ENCODE results near the gene AKAP3. TPM values are rescaled to one million over a fixed set of nuclear protein-coding genes. Genes with fewer than 3 reads are reported as not detected.

The AKAP3 gene
- total and polyA plus RNA-seq, 2 experiments from 2014 or later: 1.3 to 3.2 TPM

DNA sequence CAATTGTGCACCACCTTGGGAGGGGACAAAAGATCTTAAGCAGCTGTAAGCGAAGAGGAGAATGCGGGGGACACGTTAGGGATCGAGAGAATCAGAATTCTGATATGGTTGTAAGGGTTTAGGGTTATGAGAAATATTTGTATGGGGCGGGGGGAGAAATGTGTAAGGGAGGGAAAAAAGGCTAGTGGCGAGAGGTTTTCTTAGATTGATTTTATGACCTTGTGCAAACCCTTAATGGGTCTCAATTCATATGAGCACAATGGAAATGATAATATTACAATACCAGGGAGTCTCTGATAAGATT lies 459 bp upstream of the AKAP3 start:
- Histone ChIP-seq H2AFZ (peak overlapping the region; percentile 91), H3K4me1 (ENCODE audit: insufficient read depth) (peaks cover 17% of the 10 kb centered on the region), H3K4me2 (peak overlapping the region; percentile 80), H3K36me3 (ENCODE audit: insufficient read depth) (no peaks in the 10 kb centered on the region), H4K20me1 (replicated peaks; ENCODE audit: insufficient read depth) (no peaks in the 10 kb centered on the region; the same call in 1 of the 2 replicates), H3K27ac (ENCODE audit: low read depth) (peak overlapping the region; percentile 94), H3K27me3 (ENCODE audit: insufficient read depth) (no peaks in the 10 kb centered on the region), H3K9me2 (ENCODE audit: insufficient read depth) (no peaks in the 10 kb centered on the region), H3K79me2 (replicated peaks; ENCODE audit: insufficient read depth) (peaks cover 58% of the 10 kb centered on the region), H3K4me3 (peak overlapping the region; percentile 79), H3F3A (replicated peaks; ENCODE audit: low read depth) (no peaks in the 10 kb centered on the region)
- DNase-seq (ENCODE audit: low spot score) (no peak), ATAC-seq (no peak)
- peaks cover 6% of the 10 kb centered on the region for H3K27me3 Mint-ChIP-seq (ENCODE audit: insufficient read depth, low read depth, poor library complexity)
- peak overlapping the region; percentile 98 for H3K27ac Mint-ChIP-seq
- no peaks in the 10 kb centered on the region for H3K36me3 Mint-ChIP-seq (ENCODE audit: low read depth)
- H3K4me3 Mint-ChIP-seq: peak overlapping the region; percentile 93
- no peak for TF ChIP-seq ZNF331 (CRISPR knock-in tag; IDR thresholded peaks at IDR 0.05; ENCODE audit: low read depth)
- TF ChIP-seq JUNB (IDR thresholded peaks at IDR 0.05; ENCODE audit: unreplicated experiment): no peak
- no peak for TF ChIP-seq EZH2phosphoT487 (IDR thresholded peaks at IDR 0.05; ENCODE audit: unreplicated experiment)
- no peak for TF ChIP-seq CREB1 (CRISPR knock-in tag; IDR thresholded peaks at IDR 0.05; ENCODE audit: low read depth)
- TF ChIP-seq NANOG (IDR thresholded peaks at IDR 0.05; ENCODE audit: borderline replicate concordance): no peak
- H3K4me1 Mint-ChIP-seq: peaks cover 11% of the 10 kb centered on the region; the same call in 2 of the 3 replicates
- no peaks in the 10 kb centered on the region for H3K9me3 Mint-ChIP-seq

DNA sequence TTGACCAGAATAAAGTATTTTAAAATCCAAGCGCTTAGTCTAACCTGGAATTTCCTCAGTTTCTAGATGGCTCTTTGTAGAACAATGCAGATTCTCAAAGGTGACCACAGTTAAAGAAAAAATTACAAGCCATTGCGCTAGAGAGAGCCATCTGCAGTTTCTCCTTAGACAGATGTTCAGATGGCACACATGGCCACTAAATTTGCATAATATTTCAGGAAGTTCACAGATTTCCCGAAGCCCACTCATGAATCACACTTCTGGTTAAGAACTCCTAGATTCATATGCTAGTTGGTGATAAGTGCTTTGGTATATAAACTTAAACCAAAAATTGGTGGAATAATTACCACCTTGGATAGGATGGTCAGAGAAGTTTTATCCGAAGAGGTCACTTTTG lies 749 bp downstream of the AKAP3 start:
- H3K4me1 Mint-ChIP-seq: peaks cover 11% of the 10 kb centered on the region; the same call in 2 of the 3 replicates
- peak overlapping the region; percentile 93 for H3K4me3 Mint-ChIP-seq
- H3K27me3 ChIP-seq (ENCODE audit: insufficient read depth): no peaks in the 10 kb centered on the region
- H3K27ac ChIP-seq (ENCODE audit: low read depth): peak overlapping the region; percentile 94
- H4K20me1 ChIP-seq (replicated peaks; ENCODE audit: insufficient read depth): no peaks in the 10 kb centered on the region; the same call in 1 of the 2 replicates
- no peaks in the 10 kb centered on the region for H3K9me3 Mint-ChIP-seq
- H3F3A ChIP-seq (replicated peaks; ENCODE audit: low read depth): no peaks in the 10 kb centered on the region
- H2AFZ ChIP-seq: peak overlapping the region; percentile 74
- no peak for TF ChIP-seq STAT1 (IDR thresholded peaks at IDR 0.05; ENCODE audit: unreplicated experiment)
- TF ChIP-seq ZNF331 (CRISPR knock-in tag; IDR thresholded peaks at IDR 0.05; ENCODE audit: low read depth): no peak
- TF ChIP-seq, protein P1, sequence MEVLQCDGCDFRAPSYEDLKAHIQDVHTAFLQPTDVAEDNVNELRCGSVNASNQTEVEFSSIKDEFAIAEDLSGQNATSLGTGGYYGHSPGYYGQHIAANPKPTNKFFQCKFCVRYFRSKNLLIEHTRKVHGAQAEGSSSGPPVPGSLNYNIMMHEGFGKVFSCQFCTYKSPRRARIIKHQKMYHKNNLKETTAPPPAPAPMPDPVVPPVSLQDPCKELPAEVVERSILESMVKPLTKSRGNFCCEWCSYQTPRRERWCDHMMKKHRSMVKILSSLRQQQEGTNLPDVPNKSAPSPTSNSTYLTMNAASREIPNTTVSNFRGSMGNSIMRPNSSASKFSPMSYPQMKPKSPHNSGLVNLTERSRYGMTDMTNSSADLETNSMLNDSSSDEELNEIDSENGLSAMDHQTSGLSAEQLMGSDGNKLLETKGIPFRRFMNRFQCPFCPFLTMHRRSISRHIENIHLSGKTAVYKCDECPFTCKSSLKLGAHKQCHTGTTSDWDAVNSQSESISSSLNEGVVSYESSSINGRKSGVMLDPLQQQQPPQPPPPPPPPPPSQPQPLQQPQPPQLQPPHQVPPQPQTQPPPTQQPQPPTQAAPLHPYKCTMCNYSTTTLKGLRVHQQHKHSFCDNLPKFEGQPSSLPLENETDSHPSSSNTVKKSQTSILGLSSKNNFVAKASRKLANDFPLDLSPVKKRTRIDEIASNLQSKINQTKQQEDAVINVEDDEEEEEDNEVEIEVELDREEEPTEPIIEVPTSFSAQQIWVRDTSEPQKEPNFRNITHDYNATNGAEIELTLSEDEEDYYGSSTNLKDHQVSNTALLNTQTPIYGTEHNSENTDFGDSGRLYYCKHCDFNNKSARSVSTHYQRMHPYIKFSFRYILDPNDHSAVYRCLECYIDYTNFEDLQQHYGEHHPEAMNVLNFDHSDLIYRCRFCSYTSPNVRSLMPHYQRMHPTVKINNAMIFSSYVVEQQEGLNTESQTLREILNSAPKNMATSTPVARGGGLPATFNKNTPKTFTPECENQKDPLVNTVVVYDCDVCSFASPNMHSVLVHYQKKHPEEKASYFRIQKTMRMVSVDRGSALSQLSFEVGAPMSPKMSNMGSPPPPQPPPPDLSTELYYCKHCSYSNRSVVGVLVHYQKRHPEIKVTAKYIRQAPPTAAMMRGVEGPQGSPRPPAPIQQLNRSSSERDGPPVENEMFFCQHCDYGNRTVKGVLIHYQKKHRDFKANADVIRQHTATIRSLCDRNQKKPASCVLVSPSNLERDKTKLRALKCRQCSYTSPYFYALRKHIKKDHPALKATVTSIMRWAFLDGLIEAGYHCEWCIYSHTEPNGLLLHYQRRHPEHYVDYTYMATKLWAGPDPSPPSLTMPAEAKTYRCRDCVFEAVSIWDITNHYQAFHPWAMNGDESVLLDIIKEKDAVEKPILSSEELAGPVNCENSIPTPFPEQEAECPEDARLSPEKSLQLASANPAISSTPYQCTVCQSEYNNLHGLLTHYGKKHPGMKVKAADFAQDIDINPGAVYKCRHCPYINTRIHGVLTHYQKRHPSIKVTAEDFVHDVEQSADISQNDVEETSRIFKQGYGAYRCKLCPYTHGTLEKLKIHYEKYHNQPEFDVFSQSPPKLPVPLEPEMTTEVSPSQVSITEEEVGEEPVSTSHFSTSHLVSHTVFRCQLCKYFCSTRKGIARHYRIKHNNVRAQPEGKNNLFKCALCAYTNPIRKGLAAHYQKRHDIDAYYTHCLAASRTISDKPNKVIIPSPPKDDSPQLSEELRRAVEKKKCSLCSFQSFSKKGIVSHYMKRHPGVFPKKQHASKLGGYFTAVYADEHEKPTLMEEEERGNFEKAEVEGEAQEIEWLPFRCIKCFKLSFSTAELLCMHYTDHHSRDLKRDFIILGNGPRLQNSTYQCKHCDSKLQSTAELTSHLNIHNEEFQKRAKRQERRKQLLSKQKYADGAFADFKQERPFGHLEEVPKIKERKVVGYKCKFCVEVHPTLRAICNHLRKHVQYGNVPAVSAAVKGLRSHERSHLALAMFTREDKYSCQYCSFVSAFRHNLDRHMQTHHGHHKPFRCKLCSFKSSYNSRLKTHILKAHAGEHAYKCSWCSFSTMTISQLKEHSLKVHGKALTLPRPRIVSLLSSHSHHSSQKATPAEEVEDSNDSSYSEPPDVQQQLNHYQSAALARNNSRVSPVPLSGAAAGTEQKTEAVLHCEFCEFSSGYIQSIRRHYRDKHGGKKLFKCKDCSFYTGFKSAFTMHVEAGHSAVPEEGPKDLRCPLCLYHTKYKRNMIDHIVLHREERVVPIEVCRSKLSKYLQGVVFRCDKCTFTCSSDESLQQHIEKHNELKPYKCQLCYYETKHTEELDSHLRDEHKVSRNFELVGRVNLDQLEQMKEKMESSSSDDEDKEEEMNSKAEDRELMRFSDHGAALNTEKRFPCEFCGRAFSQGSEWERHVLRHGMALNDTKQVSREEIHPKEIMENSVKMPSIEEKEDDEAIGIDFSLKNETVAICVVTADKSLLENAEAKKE (CRISPR knock-in tag; IDR thresholded peaks at IDR 0.05): no peak
- TF ChIP-seq NANOG (IDR thresholded peaks at IDR 0.05; ENCODE audit: borderline replicate concordance): no peak
- no peak for TF ChIP-seq EZH2 (IDR thresholded peaks at IDR 0.05; ENCODE audit: low read depth, unreplicated experiment)
- TF ChIP-seq, protein P2, sequence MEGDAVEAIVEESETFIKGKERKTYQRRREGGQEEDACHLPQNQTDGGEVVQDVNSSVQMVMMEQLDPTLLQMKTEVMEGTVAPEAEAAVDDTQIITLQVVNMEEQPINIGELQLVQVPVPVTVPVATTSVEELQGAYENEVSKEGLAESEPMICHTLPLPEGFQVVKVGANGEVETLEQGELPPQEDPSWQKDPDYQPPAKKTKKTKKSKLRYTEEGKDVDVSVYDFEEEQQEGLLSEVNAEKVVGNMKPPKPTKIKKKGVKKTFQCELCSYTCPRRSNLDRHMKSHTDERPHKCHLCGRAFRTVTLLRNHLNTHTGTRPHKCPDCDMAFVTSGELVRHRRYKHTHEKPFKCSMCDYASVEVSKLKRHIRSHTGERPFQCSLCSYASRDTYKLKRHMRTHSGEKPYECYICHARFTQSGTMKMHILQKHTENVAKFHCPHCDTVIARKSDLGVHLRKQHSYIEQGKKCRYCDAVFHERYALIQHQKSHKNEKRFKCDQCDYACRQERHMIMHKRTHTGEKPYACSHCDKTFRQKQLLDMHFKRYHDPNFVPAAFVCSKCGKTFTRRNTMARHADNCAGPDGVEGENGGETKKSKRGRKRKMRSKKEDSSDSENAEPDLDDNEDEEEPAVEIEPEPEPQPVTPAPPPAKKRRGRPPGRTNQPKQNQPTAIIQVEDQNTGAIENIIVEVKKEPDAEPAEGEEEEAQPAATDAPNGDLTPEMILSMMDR (conservative IDR thresholded peaks at IDR 0.05; ENCODE audit: low read depth in 2 of 2): no peak
- DNase-seq (ENCODE audit: low spot score): no peak
- peak overlapping the region; percentile 80 for H3K4me2 ChIP-seq
- no peaks in the 10 kb centered on the region for H3K36me3 Mint-ChIP-seq (ENCODE audit: low read depth)
- H3K27me3 Mint-ChIP-seq (ENCODE audit: insufficient read depth, low read depth, poor library complexity): peaks cover 6% of the 10 kb centered on the region
- H3K4me3 ChIP-seq: peak overlapping the region; percentile 79
- H3K36me3 ChIP-seq (ENCODE audit: insufficient read depth): no peaks in the 10 kb centered on the region
- peaks cover 46% of the 10 kb centered on the region for H3K79me2 ChIP-seq (replicated peaks; ENCODE audit: insufficient read depth)
- H3K4me1 ChIP-seq (ENCODE audit: insufficient read depth): peaks cover 17% of the 10 kb centered on the region
- H3K9me2 ChIP-seq (ENCODE audit: insufficient read depth): no peaks in the 10 kb centered on the region
- ATAC-seq: no peak
- H3K27ac Mint-ChIP-seq: peak overlapping the region; percentile 98
